GM18520 (cell line): ENCODE data around the gene MAGEA11.
"Not testable (repeated sequence)": the region's sequence is repeated elsewhere in the genome, so short reads cannot be mapped to it uniquely, and the experiment has no call there.

Experiments used
- ATAC-seq: cut with Tn5 transposase; IDR thresholded peaks from one replicate; pipeline ENCODE4 v1.9.1; 2021; ENCODE audit not compliant: unreplicated experiment

MAGEA11 gene, protein sequence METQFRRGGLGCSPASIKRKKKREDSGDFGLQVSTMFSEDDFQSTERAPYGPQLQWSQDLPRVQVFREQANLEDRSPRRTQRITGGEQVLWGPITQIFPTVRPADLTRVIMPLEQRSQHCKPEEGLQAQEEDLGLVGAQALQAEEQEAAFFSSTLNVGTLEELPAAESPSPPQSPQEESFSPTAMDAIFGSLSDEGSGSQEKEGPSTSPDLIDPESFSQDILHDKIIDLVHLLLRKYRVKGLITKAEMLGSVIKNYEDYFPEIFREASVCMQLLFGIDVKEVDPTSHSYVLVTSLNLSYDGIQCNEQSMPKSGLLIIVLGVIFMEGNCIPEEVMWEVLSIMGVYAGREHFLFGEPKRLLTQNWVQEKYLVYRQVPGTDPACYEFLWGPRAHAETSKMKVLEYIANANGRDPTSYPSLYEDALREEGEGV

DNA sequence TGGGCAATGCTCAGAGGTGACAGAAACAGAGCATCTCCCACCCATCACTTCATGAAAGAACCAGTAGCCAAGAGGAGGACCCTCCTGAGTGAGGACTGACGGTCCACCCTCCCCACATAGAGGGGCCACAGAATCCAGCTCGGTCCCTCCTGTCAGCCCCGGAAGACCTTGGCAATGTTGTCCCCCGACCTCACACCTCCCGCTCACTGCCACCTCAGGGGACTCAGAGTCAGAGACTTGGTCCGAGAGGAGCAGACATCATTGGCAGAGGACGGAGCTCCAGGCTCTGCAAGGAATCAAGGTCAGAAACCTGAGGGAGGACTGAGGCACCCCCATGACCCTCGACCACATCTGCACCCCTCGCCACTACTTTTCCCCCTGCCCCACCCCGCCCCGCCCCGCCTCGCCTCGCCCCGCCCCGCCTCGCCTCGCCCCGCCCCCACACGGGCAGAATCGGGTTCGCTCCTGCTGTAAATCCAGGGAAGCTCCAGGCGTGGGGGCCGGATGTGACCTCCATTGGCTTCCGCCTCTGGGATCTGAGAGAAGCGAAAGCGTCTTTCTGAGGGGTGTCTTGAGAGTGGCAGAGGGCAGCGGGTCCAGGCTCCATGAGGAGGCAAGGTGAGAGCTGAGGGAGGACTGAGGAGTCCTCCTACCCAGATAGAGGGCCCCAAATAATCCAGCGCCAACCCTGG, at the start of gene MAGEA11:
Gene MAGEA11 (plus strand): TSS at position 516 of the 692 bp plus-strand sequence. CDS start 1,100 bp downstream, outside the sequence.
- ATAC-seq = no peak

- ATAC-seq = not testable (repeated sequence)
Observed at GRCh38 chrX:149675088-149675487, 36.8 kb upstream of the MAGEA11 start.

GRCh38 chrX:149675554-149675953, 36.3 kb upstream of the MAGEA11 start:
- not testable (repeated sequence) for ATAC-seq

DNA sequence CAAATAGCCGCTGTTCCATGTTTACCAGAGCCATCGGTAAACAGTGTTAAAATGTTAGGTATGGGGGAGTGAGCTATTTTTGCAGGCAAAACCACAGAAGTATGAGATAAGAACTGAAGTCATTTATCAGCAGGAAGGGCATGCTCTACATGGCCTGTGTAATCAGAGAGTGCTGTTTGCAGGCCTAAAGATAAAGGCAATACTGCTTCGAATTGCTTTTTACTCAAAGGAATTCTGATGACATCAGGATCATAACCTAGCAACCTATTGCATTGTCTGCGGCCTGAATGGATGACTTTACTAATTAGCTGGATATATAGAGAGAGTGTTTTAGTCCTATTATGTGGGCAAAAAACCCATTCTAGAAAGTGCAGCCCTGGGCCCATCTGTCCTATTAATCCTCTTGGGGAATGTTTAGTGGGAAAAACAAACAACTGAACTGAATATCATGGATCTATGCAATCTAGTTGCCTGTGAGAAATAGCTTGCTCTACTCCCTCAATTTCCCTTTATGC, 32.6 kb upstream of the MAGEA11 start:
- not testable (repeated sequence) for ATAC-seq

GRCh38 chrX:149681182-149681581, 30.7 kb upstream of the MAGEA11 start:
- no peak for ATAC-seq

DNA sequence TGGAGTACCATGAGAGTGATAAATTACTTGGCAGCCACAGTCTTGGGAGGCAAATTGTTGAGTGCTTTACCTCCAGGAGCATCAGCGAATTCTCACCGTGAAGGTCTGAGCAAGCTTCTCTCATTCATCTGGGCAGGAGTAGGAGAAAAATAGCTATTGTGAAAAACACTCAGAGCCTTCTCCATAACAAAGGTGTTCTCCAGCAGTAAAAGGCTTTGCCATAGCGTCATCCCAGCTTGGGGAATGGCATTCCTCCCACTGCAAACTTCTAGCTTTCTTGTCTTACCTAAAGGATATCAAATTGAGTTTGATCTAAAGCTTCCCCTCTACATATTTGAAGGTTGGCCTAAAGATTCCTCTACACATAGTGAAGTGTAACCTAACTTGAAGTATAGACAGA, 29.8 kb upstream of the MAGEA11 start:
- ATAC-seq = no peak

DNA sequence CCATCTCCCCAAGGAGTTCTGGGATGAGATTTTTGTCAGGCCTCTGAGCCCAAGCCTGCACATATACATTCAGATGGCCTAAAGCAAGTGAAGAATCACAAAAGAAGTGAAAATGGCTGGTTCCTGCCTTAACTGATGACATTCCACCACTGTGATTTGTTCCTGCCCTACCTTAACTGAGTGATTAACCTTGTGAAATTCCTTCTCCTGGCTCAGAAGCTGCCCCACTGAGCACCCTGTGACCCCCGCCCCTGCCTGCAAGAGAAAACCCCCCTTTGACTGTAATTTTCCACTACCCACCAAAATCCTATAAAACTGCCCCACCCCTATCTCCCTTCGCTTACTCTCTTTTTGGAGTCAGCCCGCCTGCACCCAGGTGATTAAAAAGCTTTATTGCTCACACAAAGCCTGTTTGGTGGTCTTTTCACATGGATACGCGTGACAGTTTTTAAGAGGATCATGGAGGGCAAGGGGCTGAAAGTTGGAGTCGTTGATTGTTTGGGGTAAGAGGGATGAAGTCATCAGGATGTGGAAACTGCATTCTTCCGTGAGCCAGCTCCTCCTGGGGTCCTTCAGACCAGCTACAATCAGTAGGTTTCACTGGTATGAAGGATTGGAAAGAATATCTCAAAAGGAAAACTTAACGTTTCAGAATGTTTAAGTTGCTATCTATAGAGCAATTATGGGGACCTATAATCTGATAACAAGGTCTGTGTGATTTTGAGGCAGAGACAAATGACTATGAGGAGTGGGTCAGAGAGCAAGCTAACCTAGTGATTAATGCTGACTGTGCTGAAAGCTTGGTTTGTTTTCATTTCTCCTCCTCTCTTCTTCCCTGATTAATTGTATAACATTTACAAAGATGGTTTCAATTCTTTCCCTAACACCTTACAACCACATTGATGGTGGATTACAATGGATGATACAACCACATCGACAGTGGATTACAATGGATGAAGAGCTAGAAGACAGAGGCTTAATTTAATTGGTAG, 28.6 kb upstream of the MAGEA11 start:
- no peak for ATAC-seq

DNA sequence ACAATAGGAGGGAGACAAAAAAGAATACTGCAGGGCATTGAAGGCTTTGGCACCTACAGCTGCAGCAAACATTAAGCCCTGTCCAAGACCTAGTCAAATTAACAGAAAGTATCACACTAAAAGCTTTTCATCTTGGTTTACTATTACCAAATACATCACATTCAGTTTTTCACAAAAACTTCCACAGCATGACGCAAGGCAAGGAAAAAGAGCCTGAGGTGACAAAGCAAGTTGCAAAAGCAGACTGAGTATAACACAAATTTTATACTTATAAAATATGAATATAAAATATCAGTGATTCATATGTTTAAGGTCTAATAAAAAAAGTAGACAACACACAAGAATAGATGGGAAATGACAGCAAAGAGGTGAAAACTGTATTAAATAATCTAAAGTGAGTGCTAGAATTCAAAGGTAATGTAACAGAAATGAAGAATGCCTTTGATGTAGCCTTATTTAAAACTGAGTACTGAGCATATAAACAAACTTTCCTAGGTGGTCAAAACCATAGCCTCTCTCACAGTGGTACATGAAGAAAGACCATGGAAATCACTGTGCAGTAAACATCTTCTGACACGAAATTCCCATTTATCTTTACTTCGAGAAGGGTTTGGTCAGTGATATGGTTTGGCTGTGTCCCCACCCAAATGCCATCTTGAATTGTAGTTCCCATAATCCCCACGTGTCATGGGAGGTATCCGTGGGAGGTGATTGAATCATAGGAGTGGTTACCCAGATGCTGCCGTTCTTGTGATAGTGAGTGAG, 27.7 kb upstream of the MAGEA11 start:
- ATAC-seq = no peak

DNA sequence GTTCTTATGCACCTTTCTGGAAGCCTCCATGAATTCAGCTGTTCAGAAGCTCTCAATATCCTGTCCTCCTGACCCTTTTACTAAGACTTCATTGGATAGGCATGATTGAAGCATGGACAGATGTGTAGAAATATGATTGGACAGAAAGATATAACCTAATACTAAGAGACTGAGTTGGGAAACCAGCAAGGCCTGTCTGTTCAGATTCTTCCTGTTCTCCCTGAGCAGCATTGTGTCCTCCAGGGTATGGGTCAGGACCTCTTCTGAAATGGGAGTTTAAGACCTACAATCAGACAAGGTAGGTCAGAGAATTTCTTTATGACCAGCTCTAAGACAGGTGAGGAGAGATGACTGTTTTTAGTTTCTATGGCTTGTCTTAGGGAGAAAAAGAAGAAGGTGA, 23.9 kb upstream of the MAGEA11 start:
- no peak for ATAC-seq

DNA sequence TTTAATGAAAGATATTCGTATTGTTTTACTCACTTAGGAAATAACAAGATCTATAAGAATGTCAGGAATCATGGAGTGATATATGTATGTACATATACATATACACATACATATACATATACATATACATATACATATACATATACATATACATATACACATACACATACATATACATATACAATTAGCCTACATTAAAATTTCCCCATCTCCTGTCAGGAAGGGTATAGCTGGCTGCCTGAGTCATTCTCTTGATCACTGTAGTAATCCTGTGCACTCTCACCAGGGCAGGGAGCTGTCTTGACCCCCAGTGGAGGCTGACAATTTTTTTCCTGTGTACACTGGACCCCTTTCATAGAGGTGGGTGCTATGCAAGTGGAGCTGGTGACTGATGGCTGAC, 23.3 kb upstream of the MAGEA11 start:
- no peak for ATAC-seq

DNA sequence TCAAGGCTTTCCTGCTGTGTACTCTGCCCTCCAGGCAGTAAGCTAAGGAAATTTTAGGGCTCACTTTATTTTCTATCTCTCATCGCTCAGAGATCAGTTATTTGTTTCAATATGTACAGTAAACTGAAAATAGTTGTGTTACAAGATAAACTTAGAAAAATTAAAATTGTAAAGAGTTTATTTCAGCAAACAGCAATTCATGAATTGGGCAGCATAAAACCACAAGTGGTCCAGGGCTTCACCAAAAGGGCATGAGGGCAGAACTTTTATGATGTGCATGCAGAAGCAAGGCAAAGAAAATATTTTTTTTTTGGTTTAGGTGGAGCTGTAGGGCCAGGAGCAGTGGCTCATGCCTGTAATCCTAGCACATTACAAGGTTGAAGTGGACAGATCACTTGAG, 20.1 kb upstream of the MAGEA11 start:
- ATAC-seq = no peak

- ATAC-seq = not testable (repeated sequence)
Observed at GRCh38 chrX:149692686-149693272, 19.1 kb upstream of the MAGEA11 start.

- ATAC-seq = no peak
Observed at GRCh38 chrX:149699761-149700160, 12.1 kb upstream of the MAGEA11 start.

DNA sequence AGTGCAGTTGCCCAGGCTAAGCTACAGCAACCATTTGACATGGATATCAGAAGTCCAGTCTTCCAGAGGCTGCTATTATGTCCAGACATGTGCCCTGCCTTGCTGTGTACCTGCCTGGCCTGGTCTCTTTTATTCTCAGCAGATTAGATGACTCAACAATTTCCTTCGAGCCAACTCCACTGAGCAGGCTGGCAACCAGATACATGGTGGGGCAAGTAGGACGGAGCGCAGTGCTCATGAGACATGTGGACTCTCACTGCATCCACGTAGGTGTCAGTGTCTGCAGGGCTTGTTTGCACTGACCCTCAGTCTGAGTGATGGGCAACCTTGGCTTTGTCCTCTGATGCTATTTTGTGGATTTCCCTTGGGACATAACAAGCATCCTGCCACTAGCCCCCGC, 7.2 kb upstream of the MAGEA11 start:
- no peak for ATAC-seq

DNA sequence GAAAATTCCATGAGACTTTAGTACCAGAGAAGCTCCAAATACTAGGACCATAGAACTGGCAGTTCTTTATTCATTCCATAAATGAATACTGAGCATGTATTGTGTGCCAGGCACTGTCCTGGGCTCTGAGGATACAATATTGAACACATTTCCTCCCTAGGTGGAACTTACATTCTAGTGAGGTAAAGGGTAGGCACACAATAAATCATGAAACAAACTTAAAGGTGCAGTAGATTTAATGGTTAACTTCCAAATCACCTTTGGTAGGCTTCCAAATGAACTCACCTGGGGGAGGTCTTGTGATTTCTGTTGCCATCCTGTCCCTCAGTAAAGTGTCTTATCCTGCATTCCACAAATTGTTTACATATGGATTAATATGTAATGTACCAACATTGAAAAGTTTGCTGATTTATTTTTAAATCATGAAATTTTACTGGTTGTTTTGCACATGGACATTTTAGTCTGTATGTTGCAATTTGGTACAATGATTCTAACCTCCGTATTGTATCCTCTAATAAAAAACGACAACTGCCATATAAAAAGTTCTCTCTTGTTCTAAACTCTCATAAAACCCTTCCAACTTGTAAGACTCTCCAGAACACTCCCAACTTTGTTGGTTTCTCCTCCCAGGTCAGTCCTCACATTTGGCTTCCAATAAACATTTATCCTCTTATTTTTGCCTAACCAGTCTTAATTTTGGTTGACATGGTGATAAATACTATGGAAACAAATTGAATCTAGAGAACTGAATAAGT, 4.5 kb upstream of the MAGEA11 start:
- no peak for ATAC-seq

GRCh38 chrX:149712831-149713230, 971 bp downstream of the MAGEA11 start:
- no peak for ATAC-seq

GRCh38 chrX:149713279-149714050, 1.6 kb downstream of the MAGEA11 start:
- no peak for ATAC-seq

DNA sequence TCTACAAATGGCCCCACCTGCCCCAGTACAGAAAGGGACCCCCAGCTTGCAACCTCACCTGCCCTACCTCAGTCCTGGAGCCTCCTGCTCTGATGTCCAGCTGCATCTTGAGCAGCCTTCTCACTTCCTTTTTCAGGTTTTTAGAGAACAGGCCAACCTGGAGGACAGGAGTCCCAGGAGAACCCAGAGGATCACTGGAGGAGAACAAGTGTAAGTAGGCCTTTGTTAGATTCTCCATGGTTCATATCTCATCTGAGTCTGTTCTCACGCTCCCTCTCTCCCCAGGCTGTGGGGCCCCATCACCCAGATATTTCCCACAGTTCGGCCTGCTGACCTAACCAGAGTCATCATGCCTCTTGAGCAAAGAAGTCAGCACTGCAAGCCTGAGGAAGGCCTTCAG, 3.6 kb downstream of the MAGEA11 start:
- ATAC-seq = no peak
